ENCODE measurements around the gene KIAA0753. TPM values are rescaled to one million over a fixed set of nuclear protein-coding genes. Genes with fewer than 3 reads are reported as not detected.

Gene KIAA0753
- total and polyA plus RNA-seq, 10 of the 15 experiments (the other 5 are each of a cell fraction or from before 2014, with no cell fraction given): 2.2 to 15.2 (median 7.7) TPM

DNA sequence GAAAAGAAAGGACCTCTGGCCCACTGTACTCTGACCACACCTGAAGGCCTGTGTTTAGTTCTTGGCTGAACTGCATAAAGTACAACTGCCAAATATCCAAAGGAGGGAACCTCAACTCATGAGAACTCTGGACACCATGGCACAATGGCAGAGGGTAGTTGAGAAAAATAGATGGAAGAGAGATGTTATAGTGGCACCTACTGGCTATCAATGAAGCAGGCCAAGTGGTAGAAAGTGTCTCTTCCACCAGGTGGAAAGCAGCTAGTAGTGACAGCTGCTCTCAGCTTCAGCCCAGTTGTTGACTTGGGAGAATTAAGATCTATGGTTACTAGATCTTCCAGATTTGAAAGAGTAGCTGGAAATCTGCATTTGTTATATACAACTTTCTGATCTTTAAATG is 7.7 kb upstream of the KIAA0753 start:
- Histone ChIP-seq H3K27me3 (replicated peaks in 1 of 2; ENCODE audit: control insufficient read depth in 2 of 2, insufficient read depth in 2 of 2, low read length in 1 of 2) (no peaks in the 10 kb centered on the region), H3K4me1 (ENCODE audit: control insufficient read depth, insufficient read depth, low read length) (peaks cover 6% of the 10 kb centered on the region; the same call in 1 of the 2 replicates), H3K79me2 (ENCODE audit: control insufficient read depth, insufficient read depth, low read length) (peaks cover 22% of the 10 kb centered on the region), H3K9me3 (replicated peaks; ENCODE audit: control insufficient read depth, insufficient read depth, low read length) (no peaks in the 10 kb centered on the region), H2AFZ (ENCODE audit: control insufficient read depth, low read depth, low read length) (no peak overlapping the region), H3K4me3 (no peak overlapping the region), H3K4me2 (ENCODE audit: control insufficient read depth, insufficient read depth) (no peak overlapping the region; the same call in 1 of the 2 replicates), H3K9ac (ENCODE audit: control insufficient read depth, insufficient read depth, low read length) (no peak overlapping the region), H3K27ac (ENCODE audit: control insufficient read depth, insufficient read depth) (no peak overlapping the region), H3K36me3 (ENCODE audit: control insufficient read depth in 2 of 2, insufficient read depth in 2 of 2, low read length in 1 of 2) (peaks cover 0 to 10% of the 10 kb centered on the region in 2 experiments; a peak in 2 of 4 replicates), H4K20me1 (ENCODE audit: control insufficient read depth, insufficient read depth) (no peaks in the 10 kb centered on the region)
- no peak for DNase-seq (ENCODE audit: low read depth, low spot score)
- ChIA-PET SMC1A (ENCODE audit: uncharacterized antibody, unreplicated experiment) (interaction anchor here (0.7 to 1.9 kb wide), 2 partner anchors 48 to 176 kb away, joined by 3 to 12 read pairs; no protein-coding TSS in a partner anchor), CTCF (interaction anchor here (0.7 to 1.4 kb wide), 5 partner anchors 8 to 212 kb away, joined by 3 to 38 read pairs (median 4); partner anchors contain the start of gene KIAA0753), RAD21 (ENCODE audit: unreplicated experiment) (interaction anchor here (0.6 to 1.9 kb wide), 2 partner anchors 175 to 196 kb away, joined by 3 to 18 read pairs; no protein-coding TSS in a partner anchor), POLR2A (no interaction called here)
- peak; percentile 38 for ATAC-seq
- in situ Hi-C loops (cut with MboI) (loop anchor here (5.0 kb wide), 1 partner anchor 176 kb away; no protein-coding TSS in a partner anchor), intact Hi-C loops (cut with micrococcal nuclease; ENCODE audit: unreplicated experiment) (loop anchor here (1.0 kb wide), 1 partner anchor 175 kb away; no protein-coding TSS in a partner anchor)
- TF ChIP-seq ATF7 (IDR thresholded peaks at IDR 0.05; ENCODE audit: low read depth): no peak
- peak; percentile 54 for TF ChIP-seq RAD21 (IDR thresholded peaks at IDR 0.05; ENCODE audit: insufficient read depth, low read depth, low read length)
- TF ChIP-seq, protein P1, sequence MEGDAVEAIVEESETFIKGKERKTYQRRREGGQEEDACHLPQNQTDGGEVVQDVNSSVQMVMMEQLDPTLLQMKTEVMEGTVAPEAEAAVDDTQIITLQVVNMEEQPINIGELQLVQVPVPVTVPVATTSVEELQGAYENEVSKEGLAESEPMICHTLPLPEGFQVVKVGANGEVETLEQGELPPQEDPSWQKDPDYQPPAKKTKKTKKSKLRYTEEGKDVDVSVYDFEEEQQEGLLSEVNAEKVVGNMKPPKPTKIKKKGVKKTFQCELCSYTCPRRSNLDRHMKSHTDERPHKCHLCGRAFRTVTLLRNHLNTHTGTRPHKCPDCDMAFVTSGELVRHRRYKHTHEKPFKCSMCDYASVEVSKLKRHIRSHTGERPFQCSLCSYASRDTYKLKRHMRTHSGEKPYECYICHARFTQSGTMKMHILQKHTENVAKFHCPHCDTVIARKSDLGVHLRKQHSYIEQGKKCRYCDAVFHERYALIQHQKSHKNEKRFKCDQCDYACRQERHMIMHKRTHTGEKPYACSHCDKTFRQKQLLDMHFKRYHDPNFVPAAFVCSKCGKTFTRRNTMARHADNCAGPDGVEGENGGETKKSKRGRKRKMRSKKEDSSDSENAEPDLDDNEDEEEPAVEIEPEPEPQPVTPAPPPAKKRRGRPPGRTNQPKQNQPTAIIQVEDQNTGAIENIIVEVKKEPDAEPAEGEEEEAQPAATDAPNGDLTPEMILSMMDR (IDR thresholded peaks at IDR 0.05 in 2 of 3, conservative IDR thresholded peaks at IDR 0.05 in 1 of 3; ENCODE audit: control insufficient read depth in 2 of 3, extremely low read depth in 1 of 3, insufficient read depth in 1 of 3, low read depth in 3 of 3, low read length in 3 of 3): peak; percentile 38 to 58 (median 52); a peak in 4 of 6 replicates
- no peak for TF ChIP-seq MYB (IDR thresholded peaks at IDR 0.05; ENCODE audit: borderline replicate concordance, low read depth, low read length)
- TF ChIP-seq SKIL (IDR thresholded peaks at IDR 0.05; ENCODE audit: low read depth, poor library complexity, severe bottlenecking): no peak
- TF ChIP-seq IKZF2 (IDR thresholded peaks at IDR 0.05): no peak
- no peak for TF ChIP-seq CHD1 (IDR thresholded peaks at IDR 0.05; ENCODE audit: low read depth, low read length)
- FAIRE-seq: no peak
- no TSS peak for BruUV-seq (replicated peaks)
